ENCODE results near the gene C1orf167. TPM values are rescaled to one million over a fixed set of nuclear protein-coding genes. Genes with fewer than 3 reads are reported as not detected.

C1orf167 gene
- total and polyA plus RNA-seq, 2 of the 8 experiments (the other 6 are each of a cell fraction or from before 2014, with no cell fraction given) = 0.70 to 1.3 TPM

DNA sequence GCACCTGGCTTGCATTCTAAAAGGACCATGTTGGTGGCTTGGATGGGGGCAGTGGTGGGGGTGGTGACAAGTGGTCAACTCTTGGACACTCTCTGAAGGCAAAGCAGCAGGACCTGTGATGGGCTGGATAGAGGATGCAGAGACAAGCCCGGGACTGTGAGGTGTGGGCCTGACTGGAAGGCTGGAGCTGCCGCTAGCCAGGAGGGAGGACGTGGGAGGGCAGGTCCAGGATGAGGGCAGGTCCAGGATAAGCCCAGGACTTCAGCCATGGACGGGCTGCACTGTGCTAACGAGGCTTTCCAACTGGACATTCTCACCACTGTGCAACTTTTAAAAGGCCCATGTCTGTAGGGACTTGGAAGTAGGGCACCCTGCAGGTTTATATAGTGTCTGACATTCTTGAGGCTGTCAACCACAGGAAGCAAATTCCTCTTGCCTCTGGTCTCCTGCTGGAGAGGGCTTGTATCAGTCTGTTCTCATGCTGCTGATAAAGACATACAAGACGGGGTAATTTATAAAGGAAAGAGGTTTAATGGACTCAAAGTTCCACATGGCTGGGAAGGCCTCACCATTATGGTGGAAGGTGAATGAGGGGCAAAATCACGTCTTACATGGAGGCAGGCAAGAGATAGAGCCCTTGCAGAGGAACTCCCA lies 8.3 kb upstream of the C1orf167 start:
- Histone ChIP-seq H3K36me3 (ENCODE audit: control insufficient read depth in 2 of 4, insufficient read depth in 4 of 4, low read length in 3 of 4) (peaks cover 0 to 8% (median 4%) of the 10 kb centered on the region in 4 experiments; a peak in 4 of 8 replicates), H2AK5ac (ENCODE audit: low read depth, low read length) (0 out of 2 replicates have a peak overlapping the region, but pooled peaks have one; percentile 15), H3K56ac (replicated peaks; ENCODE audit: insufficient read length, low read depth, low read length) (no peak overlapping the region), H2BK20ac (ENCODE audit: low read length) (no peak overlapping the region), H3K18ac (ENCODE audit: extremely low read depth, low read length) (peak overlapping the region; percentile 62; the same call in 1 of the 2 replicates), H3K9ac (replicated peaks in 1 of 4; ENCODE audit: extremely low read depth in 1 of 4, low read depth in 3 of 4, low read length in 3 of 4) (no peak overlapping the region; a peak in 1 of 7 replicates), H2BK15ac (ENCODE audit: low read length) (no peak overlapping the region), H3K79me2 (ENCODE audit: control insufficient read depth in 1 of 2, insufficient read depth in 2 of 2, low read length in 2 of 2) (no peaks in the 10 kb centered on the region), H4K91ac (replicated peaks; ENCODE audit: insufficient read length, low read length) (peak overlapping the region; percentile 44), H2BK5ac (ENCODE audit: low read depth, low read length) (no peak overlapping the region), H3K27me3 (replicated peaks in 1 of 4; ENCODE audit: control insufficient read depth in 3 of 4, extremely low read depth in 1 of 4, insufficient read depth in 3 of 4, low read length in 3 of 4) (no peaks in the 10 kb centered on the region; a peak in 1 of 7 replicates), H3K27ac (ENCODE audit: low read depth, low read length) (no peak overlapping the region), H3K79me1 (ENCODE audit: low read depth, low read length) (no peaks in the 10 kb centered on the region), H2AFZ (ENCODE audit: low read length) (no peak overlapping the region), H2BK12ac (ENCODE audit: low read depth, low read length) (0 out of 2 replicates have a peak overlapping the region, but pooled peaks have one; percentile 23), H2BK120ac (replicated peaks; ENCODE audit: low read depth, low read length) (no peak overlapping the region), H3K4me2 (ENCODE audit: insufficient read depth in 1 of 2, low read depth in 2 of 2, low read length in 2 of 2) (no peak overlapping the region; a peak in 1 of 4 replicates), H4K8ac (ENCODE audit: extremely low read depth, insufficient read depth, low read length) (no peak overlapping the region; the same call in 1 of the 2 replicates), H3K23ac (ENCODE audit: insufficient read length) (no peak overlapping the region), H4K20me1 (replicated peaks in 1 of 2; ENCODE audit: control insufficient read depth in 1 of 2, insufficient read depth in 2 of 2, low read length in 2 of 2) (peaks cover 0 to 6% of the 10 kb centered on the region in 2 experiments), H3K4me3 (ENCODE audit: extremely low read depth in 1 of 4, insufficient read depth in 2 of 4, low read depth in 3 of 4, low read length in 4 of 4) (no peak overlapping the region), H3K4ac (replicated peaks; ENCODE audit: insufficient read length, low read depth, low read length) (no peak overlapping the region), H4K5ac (ENCODE audit: insufficient read length, low read depth, low read length) (no peak overlapping the region), H3K23me2 (ENCODE audit: low read depth, low read length) (no peaks in the 10 kb centered on the region), H3K14ac (ENCODE audit: insufficient read length) (no peak overlapping the region), H3K9me3 (ENCODE audit: insufficient read depth in 2 of 2, low read depth in 1 of 2, low read length in 1 of 2) (no peaks in the 10 kb centered on the region), H3K4me1 (replicated peaks in 1 of 4; ENCODE audit: control insufficient read depth in 3 of 4, insufficient read depth in 4 of 4, low read length in 3 of 4) (peaks cover 0 to 14% (median 5%) of the 10 kb centered on the region in 4 experiments; a peak in 5 of 7 replicates)
- TF ChIP-seq CTBP2 (IDR thresholded peaks at IDR 0.05; ENCODE audit: borderline replicate concordance, insufficient read depth, insufficient read length, low read length) (no peak), FOSL1 (IDR thresholded peaks at IDR 0.05; ENCODE audit: insufficient read depth, low read depth, low read length) (no peak), GTF2F1 (IDR thresholded peaks at IDR 0.05; ENCODE audit: borderline replicate concordance, low read depth, low read length) (no peak), ASH2L (IDR thresholded peaks at IDR 0.05; ENCODE audit: low read length) (no peak), POLR2A (IDR thresholded peaks at IDR 0.05; ENCODE audit: control extremely low read depth in 1 of 2, low read depth in 2 of 2, low read length in 2 of 2) (peak in 1 of 2 experiments; percentile 55; a peak in 1 of 3 replicates), SUZ12 (IDR thresholded peaks at IDR 0.05; ENCODE audit: low read length) (no peak), SP4 (IDR thresholded peaks at IDR 0.05; ENCODE audit: low read length) (no peak), POLR2AphosphoS5 (IDR thresholded peaks at IDR 0.05; ENCODE audit: low read depth, low read length) (0 out of 2 replicates have a peak, but pooled peaks have one; percentile 46)
- TF ChIP-seq, protein P1, sequence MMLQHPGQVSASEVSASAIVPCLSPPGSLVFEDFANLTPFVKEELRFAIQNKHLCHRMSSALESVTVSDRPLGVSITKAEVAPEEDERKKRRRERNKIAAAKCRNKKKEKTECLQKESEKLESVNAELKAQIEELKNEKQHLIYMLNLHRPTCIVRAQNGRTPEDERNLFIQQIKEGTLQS (IDR thresholded peaks at IDR 0.05; ENCODE audit: insufficient read depth, low read depth, low read length) = no peak
- ChIA-PET POLR2A (ENCODE audit: partially characterized antibody) (interaction anchor here (0.7 to 3.6 kb wide), 9 partner anchors 10 to 126 kb away, joined by 3 to 21 read pairs (median 6); partner anchors contain the start of genes DRAXIN and MAD2L2), CTCF (ENCODE audit: partially characterized antibody) (interaction anchor here (0.7 to 1.8 kb wide), 3 partner anchors 9 to 41 kb away, joined by 3 to 6 read pairs (median 4); partner anchors contain the start of gene C1orf167)
- 86% methylated on average over 7 of the region's 7 CpGs; no CpG with 5 or more reads in 1 of the 2 experiments for WGBS, 2 experiments (ENCODE audit: extremely low coverage in 1 of 2, insufficient coverage in 1 of 2, insufficient read length in 1 of 2, insufficient replicate concordance in 2 of 2, low coverage in 1 of 2, low lambda C conversion rate in 2 of 2, missing lambda C conversion rate in 1 of 2)
- DNase-seq (ENCODE audit: low read depth in 1 of 2, low spot score in 2 of 2) (no peak), FAIRE-seq (no peak)
